CD4-positive, CD25-positive, alpha-beta regulatory T cell (primary cell): ENCODE measurements around the gene AGBL1. TPM values are rescaled to one million over a fixed set of nuclear protein-coding genes. Genes with fewer than 3 reads are reported as not detected.

Source experiments
- ATAC-seq, 2 donors: fragments of 150-1000 bp; cut with Tn5 transposase; one replicate each; pipeline ENCODE4 v1.10.0; 2021; ENCODE audit warnings: low read depth in 2 of 2, moderate number of reproducible peaks in 2 of 2, moderate library complexity in 1 of 2
- DNase-seq, 3 donors: peaks; one replicate each; pipeline versions ENCODE4 v3.0.0 to v3.0.0-alpha.2; 2012 to 2022; ENCODE audit warnings: mixed read lengths in 1 of 3
- H3K27ac ChIP-seq: one replicate; pipeline ENCODE4 v1.7.0; 2013; ENCODE audit warnings: mild to moderate bottlenecking, low read length; ENCODE audit not compliant: insufficient read depth, poor library complexity, severe bottlenecking
- H3K27me3 ChIP-seq: one replicate; pipeline ENCODE4 v1.7.0; 2013; ENCODE audit warnings: low read length; ENCODE audit not compliant: control insufficient read depth, insufficient read depth
- H3K36me3 ChIP-seq: one replicate; pipeline ENCODE4 v1.7.0; 2013; ENCODE audit warnings: mild to moderate bottlenecking, low read length, moderate library complexity; ENCODE audit not compliant: control insufficient read depth, insufficient read depth
- H3K4me1 ChIP-seq: 2 replicates; pipeline ENCODE4 v1.7.0; 2013; ENCODE audit warnings: mild to moderate bottlenecking, low read length; ENCODE audit not compliant: insufficient read depth, control insufficient read depth, poor library complexity, severe bottlenecking
- H3K4me3 ChIP-seq: one replicate; pipeline ENCODE4 v1.7.0; 2013; ENCODE audit warnings: low read depth, mild to moderate bottlenecking, low read length, moderate library complexity
- H3K9me3 ChIP-seq, 2 experiments: 1 replicate in 1 of 2; 2 replicates in 1 of 2; pipeline ENCODE4 v1.7.0; 2013; ENCODE audit warnings: low read length in 2 of 2, mild to moderate bottlenecking in 1 of 2, moderate library complexity in 1 of 2; ENCODE audit not compliant: control insufficient read depth in 2 of 2
- H3K27ac Mint-ChIP-seq, 3 donors: one replicate each; pipeline ENCODE4 v1.8.0; 2020 to 2022; ENCODE audit warnings: mild to moderate bottlenecking in 3 of 3, mixed read lengths in 3 of 3, moderate library complexity in 2 of 3
- H3K27me3 Mint-ChIP-seq: one replicate; pipeline ENCODE4 v1.8.0; 2022; ENCODE audit warnings: mild to moderate bottlenecking, mixed read lengths
- H3K36me3 Mint-ChIP-seq: one replicate; pipeline ENCODE4 v1.8.0; 2020; ENCODE audit warnings: mixed read lengths
- H3K4me1 Mint-ChIP-seq, 4 donors: one replicate each; pipeline ENCODE4 v1.8.0; 2020 to 2022; ENCODE audit warnings: mixed read lengths in 4 of 4, mild to moderate bottlenecking in 1 of 4
- H3K4me3 Mint-ChIP-seq, 4 donors: one replicate each; pipeline ENCODE4 v1.8.0; 2020 to 2022; ENCODE audit warnings: mild to moderate bottlenecking in 4 of 4, mixed read lengths in 4 of 4, moderate library complexity in 3 of 4
- H3K9me3 Mint-ChIP-seq, 7 donors: one replicate each; pipeline ENCODE4 v1.8.0; 2020 to 2022; ENCODE audit warnings: mixed read lengths in 7 of 7, mild to moderate bottlenecking in 3 of 7, moderate library complexity in 2 of 7
- polyA plus RNA-seq, 4 donors: library from polyadenylated mRNA; unstranded; fragments of 300-500 nt; fragmentation: Illumina TruSeq; gene quantifications; one replicate each; pipeline ENCODE4 v1.2.3, GENCODE V29; 2021
- total RNA-seq: library from RNA; stranded (reverse); gene quantifications from one replicate; pipeline ENCODE4 v1.2.3, GENCODE V29; 2022

The AGBL1 gene
- total and polyA plus RNA-seq, 5 donors from 2014 or later: not detected

DNA sequence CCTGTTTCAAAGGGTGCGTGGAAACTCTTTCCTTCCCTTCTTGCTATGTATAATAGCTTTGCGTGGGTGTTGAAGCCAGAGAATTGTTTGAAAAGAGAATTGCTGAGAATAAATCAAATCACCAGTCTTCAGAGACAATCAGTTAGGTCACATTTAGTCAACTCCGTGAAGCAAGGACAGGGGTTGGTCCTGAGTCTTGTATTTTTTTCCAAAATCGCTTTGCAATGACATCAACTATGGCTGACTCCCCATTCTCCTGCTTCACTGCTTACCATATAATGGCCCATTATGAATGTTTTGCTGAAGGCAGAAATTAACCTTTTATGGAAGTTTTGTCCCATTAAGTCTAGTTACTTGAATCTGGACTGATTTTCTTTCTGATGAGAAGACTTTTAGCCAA is 852.8 kb downstream of the AGBL1 start:
- no peak overlapping the region for H3K27ac Mint-ChIP-seq
- DNase-seq (no peak), ATAC-seq (no peak)
- no peaks in the 10 kb centered on the region for H3K27me3 ChIP-seq
- H3K4me1 ChIP-seq: no peaks in the 10 kb centered on the region
- peaks cover 0 to 3% (median 3%) of the 10 kb centered on the region in 7 donors for H3K9me3 Mint-ChIP-seq
- H3K4me3 ChIP-seq: no peak overlapping the region
- no peaks in the 10 kb centered on the region for H3K36me3 ChIP-seq
- H3K4me3 Mint-ChIP-seq: no peak overlapping the region
- H3K9me3 ChIP-seq: no peaks in the 10 kb centered on the region
- H3K27me3 Mint-ChIP-seq: no peaks in the 10 kb centered on the region
- no peaks in the 10 kb centered on the region for H3K4me1 Mint-ChIP-seq
- H3K27ac ChIP-seq: no peak overlapping the region
- no peaks in the 10 kb centered on the region for H3K36me3 Mint-ChIP-seq

DNA sequence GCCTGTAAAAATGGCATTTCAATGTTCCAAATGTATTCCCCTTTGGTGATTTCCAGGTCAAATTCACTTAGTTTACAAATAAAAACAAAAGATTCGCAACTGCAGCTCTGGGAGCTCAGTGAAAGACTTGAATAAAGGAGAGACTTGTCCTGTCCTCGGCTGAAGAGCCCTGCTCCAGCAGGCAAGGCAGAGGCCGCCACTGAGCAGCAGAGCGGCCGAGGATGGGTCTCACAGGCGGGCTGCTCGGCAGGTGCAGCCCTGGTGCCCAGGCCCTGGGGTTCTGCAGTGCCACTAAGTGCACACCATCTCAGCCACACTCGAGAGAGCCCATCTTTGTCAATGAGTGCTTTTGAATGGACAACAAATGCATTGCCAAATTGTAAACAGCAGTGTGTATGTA is 856.2 kb downstream of the AGBL1 start:
- Mint-ChIP-seq H3K9me3 (peaks cover 0 to 4% (median 2%) of the 10 kb centered on the region in 7 donors), H3K27ac (no peak overlapping the region), H3K4me3 (no peak overlapping the region), H3K36me3 (no peaks in the 10 kb centered on the region), H3K4me1 (no peaks in the 10 kb centered on the region), H3K27me3 (no peaks in the 10 kb centered on the region)
- no peak for ATAC-seq
- DNase-seq: no peak
- no peak overlapping the region for H3K4me3 ChIP-seq
- H3K27me3 ChIP-seq: no peaks in the 10 kb centered on the region
- H3K9me3 ChIP-seq: no peaks in the 10 kb centered on the region
- H3K4me1 ChIP-seq: no peaks in the 10 kb centered on the region
- H3K27ac ChIP-seq: no peak overlapping the region
- H3K36me3 ChIP-seq: no peaks in the 10 kb centered on the region

DNA sequence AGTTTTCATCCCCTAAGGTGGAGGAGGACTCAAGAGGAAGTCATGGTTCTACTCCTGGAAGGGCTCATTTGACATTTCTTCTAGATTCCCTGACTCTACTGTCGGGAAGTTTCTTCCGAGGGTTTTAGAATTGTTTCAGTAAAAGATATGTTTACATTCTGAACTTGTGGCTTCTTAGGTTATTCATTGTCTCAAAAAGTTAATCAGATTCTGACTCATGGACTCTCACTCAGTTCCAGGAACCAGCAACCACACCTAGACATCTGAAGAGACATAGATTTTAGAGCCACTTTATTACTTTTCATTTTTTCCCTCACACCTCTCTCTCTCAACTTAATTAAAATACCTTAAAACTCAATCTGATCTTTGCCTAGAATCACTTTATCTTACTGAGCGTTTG is 862.6 kb downstream of the AGBL1 start:
- no peaks in the 10 kb centered on the region for H3K4me1 Mint-ChIP-seq
- no peak overlapping the region for H3K4me3 Mint-ChIP-seq

DNA sequence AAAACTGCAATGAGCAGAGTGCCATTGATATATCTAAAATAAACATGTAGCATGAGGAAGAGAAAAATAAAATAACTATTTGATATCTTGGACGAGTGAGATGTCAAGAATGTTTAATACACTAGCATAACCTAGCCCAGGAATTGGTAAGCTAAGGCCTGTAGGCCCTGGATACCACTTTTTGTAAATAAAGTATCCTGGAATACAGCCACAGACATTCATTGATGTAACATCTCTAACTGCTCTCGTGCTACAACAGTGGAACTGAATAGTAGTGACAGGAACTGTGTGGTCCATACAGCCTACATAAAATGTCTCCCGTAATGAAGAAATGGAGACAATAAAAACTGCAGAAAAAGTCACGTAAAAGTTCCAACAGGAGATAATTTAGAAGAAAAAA is 869.0 kb downstream of the AGBL1 start:
- no peaks in the 10 kb centered on the region for H3K36me3 Mint-ChIP-seq
- H3K27ac ChIP-seq: no peak overlapping the region
- H3K27ac Mint-ChIP-seq: no peak overlapping the region
- no peaks in the 10 kb centered on the region for H3K27me3 Mint-ChIP-seq
- no peak overlapping the region for H3K4me3 ChIP-seq
- H3K9me3 Mint-ChIP-seq: peaks cover 0 to 2% (median 0%) of the 10 kb centered on the region in 7 donors
- no peaks in the 10 kb centered on the region for H3K4me1 ChIP-seq
- DNase-seq: no peak
- no peaks in the 10 kb centered on the region for H3K27me3 ChIP-seq
- ATAC-seq: no peak
- H3K4me3 Mint-ChIP-seq: no peak overlapping the region
- H3K9me3 ChIP-seq: no peaks in the 10 kb centered on the region
- H3K36me3 ChIP-seq: no peaks in the 10 kb centered on the region
- H3K4me1 Mint-ChIP-seq: no peaks in the 10 kb centered on the region

More for the DNA sequence above, 862.6 kb downstream of the AGBL1 start:
- no peak for ATAC-seq
- Histone ChIP-seq H3K9me3 (no peaks in the 10 kb centered on the region), H3K27ac (no peak overlapping the region), H3K4me1 (no peaks in the 10 kb centered on the region), H3K36me3 (no peaks in the 10 kb centered on the region), H3K27me3 (no peaks in the 10 kb centered on the region), H3K4me3 (no peak overlapping the region)
- Mint-ChIP-seq H3K9me3 (peaks cover 0 to 4% (median 1%) of the 10 kb centered on the region in 7 donors), H3K27me3 (peaks cover 4% of the 10 kb centered on the region), H3K27ac (no peak overlapping the region), H3K36me3 (no peaks in the 10 kb centered on the region)
- no peak for DNase-seq

DNA sequence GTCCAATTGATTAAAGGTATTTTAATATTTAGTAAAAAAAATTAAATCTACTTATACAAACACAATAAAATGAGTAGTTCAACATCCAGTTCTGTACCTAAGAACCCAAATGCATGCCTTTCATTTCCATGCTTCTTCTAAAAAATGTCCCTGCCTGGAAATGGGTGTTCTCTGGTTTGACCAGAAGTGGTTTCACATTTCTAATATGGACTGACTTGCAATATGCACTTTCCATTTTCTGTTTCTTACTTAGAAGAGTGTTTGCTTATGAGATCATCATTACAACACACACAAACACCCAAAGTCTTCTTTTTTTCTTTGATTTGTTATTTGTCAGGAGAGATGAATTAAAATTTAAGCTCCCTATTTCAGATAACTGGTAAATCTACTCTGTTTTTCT is 879.6 kb downstream of the AGBL1 start:
- H3K4me3 ChIP-seq: no peak overlapping the region
- H3K36me3 Mint-ChIP-seq: no peaks in the 10 kb centered on the region
- no peaks in the 10 kb centered on the region for H3K4me1 Mint-ChIP-seq

DNA sequence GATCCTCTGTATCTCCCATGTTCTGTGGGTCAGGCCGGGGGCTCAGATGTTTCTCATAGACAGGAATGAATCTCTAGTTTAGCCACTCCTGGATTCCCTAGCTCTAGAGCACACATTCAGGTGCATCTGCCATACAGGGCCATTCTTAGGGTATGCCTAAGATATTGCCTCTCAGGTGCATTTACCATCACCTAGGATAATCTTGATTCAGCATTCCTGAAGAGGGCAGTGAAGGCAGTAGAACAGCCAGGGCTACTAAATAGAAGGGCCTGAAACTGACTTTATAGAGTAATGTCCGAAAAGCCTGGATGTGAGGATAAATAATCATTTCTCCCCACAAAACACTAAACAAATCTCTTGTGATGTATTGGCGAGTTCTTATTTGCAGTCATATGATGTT is 882.0 kb downstream of the AGBL1 start:
- H3K4me3 ChIP-seq: no peak overlapping the region
- ATAC-seq (no peak), DNase-seq (no peak)
- no peaks in the 10 kb centered on the region for H3K9me3 ChIP-seq
- Mint-ChIP-seq H3K4me3 (no peak overlapping the region), H3K9me3 (no peaks in the 10 kb centered on the region), H3K27me3 (no peaks in the 10 kb centered on the region), H3K27ac (no peak overlapping the region), H3K4me1 (no peaks in the 10 kb centered on the region), H3K36me3 (no peaks in the 10 kb centered on the region)
- H3K4me1 ChIP-seq: no peaks in the 10 kb centered on the region
- H3K36me3 ChIP-seq: no peaks in the 10 kb centered on the region
- no peaks in the 10 kb centered on the region for H3K27me3 ChIP-seq
- no peak overlapping the region for H3K27ac ChIP-seq

More for the DNA sequence above, 879.6 kb downstream of the AGBL1 start:
- Mint-ChIP-seq H3K27me3 (no peaks in the 10 kb centered on the region), H3K27ac (no peak overlapping the region), H3K4me3 (no peak overlapping the region), H3K9me3 (no peaks in the 10 kb centered on the region)
- Histone ChIP-seq H3K36me3 (no peaks in the 10 kb centered on the region), H3K27ac (no peak overlapping the region), H3K4me1 (no peaks in the 10 kb centered on the region), H3K9me3 (no peaks in the 10 kb centered on the region), H3K27me3 (no peaks in the 10 kb centered on the region)
- no peak for DNase-seq
- no peak for ATAC-seq

DNA sequence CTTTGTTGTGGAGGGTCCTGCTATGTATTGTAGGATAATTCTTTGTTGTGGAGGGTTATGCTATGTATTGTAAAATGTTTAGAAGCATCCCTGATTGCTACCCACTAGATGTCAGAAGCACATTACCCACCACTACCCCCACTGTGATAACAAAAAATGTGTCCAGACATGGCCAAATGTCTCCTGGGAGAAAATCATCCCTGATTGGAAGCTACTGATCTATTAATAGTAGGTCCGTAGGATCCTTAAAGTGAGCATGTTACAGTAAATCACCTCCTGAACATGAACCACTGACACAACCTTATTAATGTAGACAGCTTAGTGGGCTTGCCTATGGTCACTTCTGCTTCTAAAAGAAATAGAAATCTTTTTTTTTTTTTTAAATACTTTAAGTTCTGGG is 884.6 kb downstream of the AGBL1 start:
- no peaks in the 10 kb centered on the region for H3K4me1 ChIP-seq
- H3K36me3 ChIP-seq: no peaks in the 10 kb centered on the region
- H3K27me3 ChIP-seq: no peaks in the 10 kb centered on the region
- H3K4me1 Mint-ChIP-seq: no peaks in the 10 kb centered on the region
- no peaks in the 10 kb centered on the region for H3K27me3 Mint-ChIP-seq
- ATAC-seq (no peak), DNase-seq (no peak)
- no peak overlapping the region for H3K4me3 ChIP-seq
- H3K4me3 Mint-ChIP-seq: no peak overlapping the region
- peaks cover 0 to 7% (median under 1%) of the 10 kb centered on the region in 7 donors for H3K9me3 Mint-ChIP-seq
- H3K27ac Mint-ChIP-seq: no peak overlapping the region
- no peaks in the 10 kb centered on the region for H3K36me3 Mint-ChIP-seq
- no peaks in the 10 kb centered on the region for H3K9me3 ChIP-seq
- no peak overlapping the region for H3K27ac ChIP-seq

DNA sequence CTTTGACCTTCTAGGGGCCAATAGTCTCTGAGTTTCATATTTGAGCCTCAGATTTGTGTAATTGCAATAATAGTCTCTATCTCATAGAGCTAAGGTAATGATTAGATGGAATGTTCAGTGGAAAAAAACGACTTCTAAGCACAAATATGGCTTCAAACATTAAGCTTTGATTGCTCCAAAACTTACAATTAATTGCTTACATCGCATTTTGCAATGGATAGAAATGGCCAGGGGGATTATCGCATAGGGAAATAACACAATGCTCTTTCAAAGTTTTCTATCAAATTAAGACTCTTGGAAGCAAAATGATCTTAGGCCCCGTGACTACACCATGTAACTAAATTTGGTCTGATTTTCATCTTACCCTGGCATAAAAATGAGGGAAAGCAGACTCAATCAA is 888.6 kb downstream of the AGBL1 start:
- no peak for ATAC-seq
- Histone ChIP-seq H3K36me3 (no peaks in the 10 kb centered on the region), H3K4me3 (no peak overlapping the region), H3K4me1 (no peaks in the 10 kb centered on the region), H3K9me3 (no peaks in the 10 kb centered on the region), H3K27me3 (no peaks in the 10 kb centered on the region), H3K27ac (no peak overlapping the region)
- H3K4me1 Mint-ChIP-seq: no peaks in the 10 kb centered on the region
- peaks cover 0 to 7% (median 3%) of the 10 kb centered on the region in 7 donors for H3K9me3 Mint-ChIP-seq
- no peak for DNase-seq
- no peak overlapping the region for H3K27ac Mint-ChIP-seq
- no peaks in the 10 kb centered on the region for H3K27me3 Mint-ChIP-seq
- no peak overlapping the region for H3K4me3 Mint-ChIP-seq
- no peaks in the 10 kb centered on the region for H3K36me3 Mint-ChIP-seq
